SH-SY5Y (cell line): ENCODE data around the gene CARD19.

Source experiments
- GATA2 ChIP-seq: IDR thresholded peaks from 2 replicates; pipeline ENCODE4 v1.6.1; 2011; ENCODE audit warnings: mild to moderate bottlenecking, low read depth, low read length
- GATA3 ChIP-seq: IDR thresholded peaks from 2 replicates; pipeline ENCODE4 v1.6.1; 2011; ENCODE audit warnings: low read depth, mild to moderate bottlenecking, low read length, moderate library complexity

DNA sequence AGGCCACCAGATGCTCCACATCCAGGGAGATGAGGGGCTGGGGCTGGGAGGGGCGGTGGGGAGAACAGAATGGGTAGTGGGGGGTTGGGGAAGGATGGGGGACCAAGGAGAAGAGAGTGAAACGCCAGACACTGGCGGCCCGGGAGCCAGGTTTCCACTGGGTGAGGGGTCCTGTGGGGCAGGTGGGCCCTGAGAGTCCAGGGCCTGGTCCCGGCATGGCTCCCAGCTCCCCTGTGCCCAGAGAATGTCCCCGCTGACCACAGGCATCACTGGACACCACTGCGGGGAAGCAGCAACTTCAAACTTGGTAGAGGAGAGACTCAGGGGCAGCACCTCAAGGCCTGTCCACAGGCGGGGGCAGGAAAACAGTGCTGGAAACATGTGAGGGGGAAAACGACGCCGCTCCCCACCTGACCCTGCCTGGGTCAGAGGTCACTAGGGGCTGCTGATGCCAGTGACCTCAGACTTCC, 24.9 kb downstream of the CARD19 start:
- TF ChIP-seq GATA2 (no peak), GATA3 (no peak)
